Measurements from ENCODE around the gene FAP.

GRCh38 chr2:162277381-162277780, 34.1 kb upstream of the FAP start:
- no peak for TF ChIP-seq POLR2AphosphoS5 (IDR thresholded peaks at IDR 0.05; ENCODE audit: low read depth, low read length)
- no peak for TF ChIP-seq REST (IDR thresholded peaks at IDR 0.05; ENCODE audit: insufficient read depth in 1 of 2, low read depth in 2 of 2, low read length in 2 of 2)
- no peak for TF ChIP-seq SIN3A (IDR thresholded peaks at IDR 0.05; ENCODE audit: borderline replicate concordance, insufficient read depth, low read length)
- no peak for TF ChIP-seq FOXP2 (optimal IDR thresholded peaks at IDR 0.05; ENCODE audit: borderline replicate concordance, extremely low read depth, extremely low read length, insufficient read depth)
- TF ChIP-seq TAF1 (IDR thresholded peaks at IDR 0.05; ENCODE audit: borderline replicate concordance, insufficient read depth, low read length), result no peak
